Activated T-helper 2 cell treated with anti-CD3 and anti-CD28 coated beads, Interferon-gamma antibody, Interleukin-2, Interleukin-4, amounts not matched to agents 10 μg/mL and 5 μg/mL and 100 μg/mL, durations not matched to agents 14 hours and 24 hours and 36 hours (primary cell): Measurements from ENCODE around the gene RETREG2. TPM values are rescaled to one million over a fixed set of nuclear protein-coding genes. Genes with fewer than 3 reads are reported as not detected.

Experiments
- DNase-seq: peaks from one replicate; pipeline ENCODE4 v3.0.0; 2021; ENCODE audit warnings: low spot score
- H3K27ac Mint-ChIP-seq: one replicate; pipeline ENCODE4 v1.8.0; 2021; ENCODE audit warnings: mixed read lengths
- H3K27me3 Mint-ChIP-seq: one replicate; pipeline ENCODE4 v1.8.0; 2021; ENCODE audit warnings: low read depth, mixed read lengths
- H3K36me3 Mint-ChIP-seq: one replicate; pipeline ENCODE4 v1.8.0; 2021; ENCODE audit warnings: low read depth, mixed read lengths
- H3K4me1 Mint-ChIP-seq: one replicate; pipeline ENCODE4 v1.8.0; 2021; ENCODE audit warnings: low read depth, mixed read lengths
- H3K4me3 Mint-ChIP-seq: one replicate; pipeline ENCODE4 v1.8.0; 2021; ENCODE audit warnings: low read depth, mild to moderate bottlenecking, moderate library complexity, mixed read lengths
- H3K9me3 Mint-ChIP-seq: one replicate; pipeline ENCODE4 v1.8.0; 2021; ENCODE audit warnings: mixed read lengths
- intact Hi-C: fragments of 100-400 bp; cut with micrococcal nuclease; formaldehyde crosslinking; loops from one replicate; pipeline ENCODE4 v1.15.1; 2023
- total RNA-seq: library from RNA; stranded (reverse); gene quantifications from 2 replicates; pipeline ENCODE4 v1.2.3, GENCODE V29; 2022

The RETREG2 gene, protein sequence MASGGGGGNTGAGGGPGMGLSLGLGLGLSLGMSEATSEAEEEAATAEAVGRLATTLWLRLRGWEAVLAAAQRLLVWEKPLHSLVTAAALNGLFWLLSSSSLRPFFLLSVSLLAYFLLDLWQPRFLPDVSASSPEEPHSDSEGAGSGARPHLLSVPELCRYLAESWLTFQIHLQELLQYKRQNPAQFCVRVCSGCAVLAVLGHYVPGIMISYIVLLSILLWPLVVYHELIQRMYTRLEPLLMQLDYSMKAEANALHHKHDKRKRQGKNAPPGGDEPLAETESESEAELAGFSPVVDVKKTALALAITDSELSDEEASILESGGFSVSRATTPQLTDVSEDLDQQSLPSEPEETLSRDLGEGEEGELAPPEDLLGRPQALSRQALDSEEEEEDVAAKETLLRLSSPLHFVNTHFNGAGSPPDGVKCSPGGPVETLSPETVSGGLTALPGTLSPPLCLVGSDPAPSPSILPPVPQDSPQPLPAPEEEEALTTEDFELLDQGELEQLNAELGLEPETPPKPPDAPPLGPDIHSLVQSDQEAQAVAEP
- total RNA-seq: 52.5 and 57.4 TPM in 2 replicates

DNA sequence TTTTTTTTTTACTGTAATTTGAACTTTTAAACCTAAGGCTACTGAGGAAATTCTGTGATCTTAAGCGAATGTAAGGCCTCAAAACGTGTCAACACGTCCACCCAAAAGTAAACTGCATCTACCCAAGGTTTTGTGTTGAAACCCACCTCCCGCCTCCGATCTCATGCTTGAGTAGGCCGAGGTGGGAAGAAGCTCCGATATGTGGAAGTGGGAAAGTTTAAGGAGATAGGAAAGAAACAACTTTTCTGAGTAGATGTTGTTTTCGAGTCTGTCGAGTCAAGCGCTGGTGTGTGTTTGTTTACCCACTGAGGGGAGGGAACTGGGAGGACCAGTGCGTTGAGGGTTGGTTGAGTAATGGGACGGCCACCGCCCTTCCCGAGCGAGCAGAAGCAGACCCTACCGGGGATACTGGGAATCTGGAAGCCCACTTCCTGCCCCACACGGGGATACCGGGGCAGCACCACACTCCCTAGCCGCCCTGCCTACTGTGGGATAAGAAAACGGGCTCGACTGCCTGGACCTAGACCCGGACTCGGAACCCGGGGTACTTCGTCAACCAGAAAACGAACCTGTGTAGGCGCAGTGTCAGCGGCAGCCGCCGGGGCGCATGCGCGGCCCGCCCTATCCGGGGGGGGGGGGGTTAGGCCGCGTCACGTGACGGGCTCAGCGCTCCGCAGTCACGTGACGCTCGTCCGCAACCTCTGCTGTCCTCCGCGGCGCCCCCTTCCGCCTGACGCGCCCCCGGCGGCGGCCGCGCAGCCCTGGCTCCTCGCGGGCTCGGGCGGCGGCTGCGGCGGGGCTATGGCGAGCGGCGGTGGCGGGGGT lies at the start of gene RETREG2:
RETREG2 (plus strand) TSS at position 724 of the 825 bp plus-strand sequence; CDS start at position 802, 78 bp downstream.
- H3K27ac Mint-ChIP-seq: peak within 1 kb of the TSS; percentile 98
- intact Hi-C loops: loop anchor here (1.0 to 10.0 kb wide), 11 partner anchors 17 to 780 kb away; partner anchors contain the start of genes ABCB6, ANKZF1, ATG9A and CHPF
- peaks cover 38% of the 10 kb centered on the region for H3K4me1 Mint-ChIP-seq
- H3K36me3 Mint-ChIP-seq: peaks cover 47% of the 10 kb centered on the region
- H3K9me3 Mint-ChIP-seq: no peaks in the 10 kb centered on the region
- DNase-seq: peak; percentile 79
- no peaks in the 10 kb centered on the region for H3K27me3 Mint-ChIP-seq
- H3K4me3 Mint-ChIP-seq: peak within 1 kb of the TSS; percentile 94

DNA sequence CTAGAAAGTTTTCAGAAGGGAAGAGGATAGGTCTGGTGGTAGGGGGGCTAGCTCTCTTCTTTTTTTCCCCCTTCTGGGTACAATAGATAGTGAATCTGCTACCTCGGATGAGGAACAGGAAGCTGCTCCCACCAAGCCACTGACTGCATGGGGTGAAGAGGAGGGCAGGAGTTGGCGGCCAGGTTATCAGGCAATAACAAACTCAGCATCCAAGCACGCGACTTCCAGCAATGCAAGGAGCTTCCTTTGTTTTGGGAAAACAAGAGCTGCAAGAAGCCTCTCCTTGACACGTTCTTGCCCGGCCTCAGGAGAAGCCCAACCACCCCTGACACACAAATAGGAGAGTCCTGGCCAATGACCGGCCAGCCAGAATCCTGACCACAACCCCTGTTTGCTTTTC lies 49.7 kb upstream of the RETREG2 start:
- Mint-ChIP-seq H3K9me3 (no peaks in the 10 kb centered on the region), H3K4me3 (no peak overlapping the region), H3K27me3 (no peaks in the 10 kb centered on the region), H3K4me1 (peaks cover 14% of the 10 kb centered on the region), H3K27ac (no peak overlapping the region), H3K36me3 (no peaks in the 10 kb centered on the region)
- intact Hi-C loops: no loop called here
- DNase-seq: no peak

DNA sequence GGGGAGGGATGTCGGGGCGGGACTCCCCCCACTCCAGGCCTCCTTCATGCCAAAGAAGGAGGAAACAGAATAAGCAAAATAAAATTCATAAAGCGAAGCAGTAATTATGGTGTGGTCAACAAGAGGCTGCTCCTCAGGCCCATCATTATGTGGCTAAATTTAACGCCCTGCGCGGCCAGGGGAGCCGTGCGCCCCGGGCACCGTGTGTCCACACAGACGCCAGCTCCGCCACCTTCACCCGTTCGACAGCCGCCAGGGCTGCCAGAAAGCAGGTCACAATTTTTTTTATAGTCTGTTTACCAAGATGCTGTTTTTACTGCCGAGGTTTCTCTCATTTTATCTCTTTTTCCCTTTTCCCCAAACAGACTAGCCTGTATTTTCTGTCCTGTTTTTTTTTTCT lies 48.5 kb upstream of the RETREG2 start:
- no peak overlapping the region for H3K27ac Mint-ChIP-seq
- H3K36me3 Mint-ChIP-seq: no peaks in the 10 kb centered on the region
- H3K4me1 Mint-ChIP-seq: peaks cover 13% of the 10 kb centered on the region
- intact Hi-C loops: no loop called here
- no peaks in the 10 kb centered on the region for H3K9me3 Mint-ChIP-seq
- DNase-seq: no peak
- no peak overlapping the region for H3K4me3 Mint-ChIP-seq
- H3K27me3 Mint-ChIP-seq: no peaks in the 10 kb centered on the region

DNA sequence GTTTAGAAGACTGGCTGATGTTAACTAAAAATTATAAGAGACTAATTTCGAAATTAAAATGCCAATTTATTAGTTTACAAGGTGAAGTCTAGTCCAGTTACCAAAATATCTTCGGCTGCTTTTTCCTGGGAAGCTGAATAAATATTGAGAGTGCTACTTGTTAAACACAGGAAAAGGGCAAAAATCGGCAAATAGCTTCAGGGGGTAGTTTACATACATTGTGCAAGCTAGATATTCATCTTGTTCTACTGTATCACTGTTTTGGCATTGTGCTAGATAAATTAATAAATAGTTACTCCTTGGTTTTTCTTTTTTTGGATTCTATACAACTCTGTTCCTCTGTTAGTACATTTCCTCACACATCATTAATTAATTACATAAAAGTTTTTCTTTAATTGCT lies 46.7 kb upstream of the RETREG2 start:
- no peak for DNase-seq
- Mint-ChIP-seq H3K27ac (no peak overlapping the region), H3K36me3 (no peaks in the 10 kb centered on the region), H3K27me3 (no peaks in the 10 kb centered on the region), H3K4me1 (peaks cover 6% of the 10 kb centered on the region), H3K4me3 (no peak overlapping the region), H3K9me3 (no peaks in the 10 kb centered on the region)
- intact Hi-C loops: no loop called here

DNA sequence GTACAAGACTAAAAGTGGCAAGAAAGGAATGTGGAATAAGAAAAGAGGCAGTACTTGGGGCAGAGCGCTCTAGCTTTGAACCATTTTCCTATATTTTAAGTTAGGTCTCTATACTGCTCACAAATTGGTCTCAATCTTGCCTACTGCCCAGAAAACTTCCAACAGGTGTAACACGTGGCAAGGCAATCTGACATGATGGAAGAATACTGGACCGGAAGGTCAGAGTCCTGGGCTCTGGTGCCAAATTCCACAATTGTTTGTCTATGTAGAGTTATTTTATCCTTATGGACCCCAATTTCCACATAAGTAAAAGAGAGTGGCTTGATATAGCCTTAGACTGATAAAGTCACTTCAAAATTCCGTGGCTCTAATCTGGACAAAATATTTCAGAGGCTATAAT lies 46.3 kb upstream of the RETREG2 start:
- Mint-ChIP-seq H3K4me3 (no peak overlapping the region), H3K27ac (no peak overlapping the region), H3K9me3 (no peaks in the 10 kb centered on the region), H3K4me1 (peaks cover 6% of the 10 kb centered on the region), H3K27me3 (no peaks in the 10 kb centered on the region), H3K36me3 (no peaks in the 10 kb centered on the region)
- DNase-seq: no peak
- intact Hi-C loops: no loop called here

DNA sequence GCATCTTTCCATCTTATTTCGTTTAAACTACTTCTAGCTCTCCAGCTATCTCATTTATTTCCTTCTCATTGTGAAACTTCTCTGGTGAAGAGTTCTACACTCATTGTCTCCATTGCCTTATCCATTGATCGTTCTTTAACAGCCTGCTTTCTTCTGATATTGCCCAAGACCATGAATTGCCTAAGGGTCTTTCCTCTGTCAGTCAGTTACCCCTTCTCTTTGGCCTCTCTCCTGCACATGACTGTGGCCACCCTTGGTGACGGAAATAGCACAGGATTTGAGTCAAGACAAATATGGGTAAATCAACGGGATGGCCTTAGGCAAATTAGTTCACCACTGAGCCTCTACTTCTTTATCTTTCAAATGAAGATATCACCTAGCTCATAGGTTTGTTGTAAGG lies 44.1 kb upstream of the RETREG2 start:
- Mint-ChIP-seq H3K4me3 (no peak overlapping the region), H3K27ac (no peak overlapping the region), H3K36me3 (peaks cover 6% of the 10 kb centered on the region), H3K4me1 (peaks cover 6% of the 10 kb centered on the region), H3K9me3 (no peaks in the 10 kb centered on the region), H3K27me3 (no peaks in the 10 kb centered on the region)
- intact Hi-C loops: no loop called here
- no peak for DNase-seq

DNA sequence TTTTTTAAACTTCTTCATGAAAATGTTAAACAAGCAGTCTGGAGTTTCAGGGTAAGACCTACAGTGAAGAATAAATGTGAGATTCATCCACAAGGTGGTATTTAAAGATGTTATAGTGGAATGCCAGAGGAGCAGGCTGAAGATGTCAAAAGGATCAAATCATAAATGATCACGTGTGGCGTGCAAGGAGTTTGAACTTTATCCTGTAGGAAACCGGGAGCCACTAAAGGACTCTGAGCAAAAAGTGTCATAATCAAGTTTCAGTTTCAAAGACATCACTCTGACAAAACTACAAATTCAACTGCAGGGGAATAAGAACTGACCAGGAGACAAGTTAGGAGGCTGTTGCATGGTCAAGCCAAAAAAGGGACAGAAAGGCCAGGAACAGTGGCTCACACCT lies 37.4 kb upstream of the RETREG2 start:
- DNase-seq: no peak
- H3K27ac Mint-ChIP-seq: no peak overlapping the region
- H3K4me1 Mint-ChIP-seq: no peaks in the 10 kb centered on the region
- intact Hi-C loops: no loop called here
- no peaks in the 10 kb centered on the region for H3K9me3 Mint-ChIP-seq
- H3K36me3 Mint-ChIP-seq: peaks cover 33% of the 10 kb centered on the region
- H3K27me3 Mint-ChIP-seq: no peaks in the 10 kb centered on the region
- no peak overlapping the region for H3K4me3 Mint-ChIP-seq

DNA sequence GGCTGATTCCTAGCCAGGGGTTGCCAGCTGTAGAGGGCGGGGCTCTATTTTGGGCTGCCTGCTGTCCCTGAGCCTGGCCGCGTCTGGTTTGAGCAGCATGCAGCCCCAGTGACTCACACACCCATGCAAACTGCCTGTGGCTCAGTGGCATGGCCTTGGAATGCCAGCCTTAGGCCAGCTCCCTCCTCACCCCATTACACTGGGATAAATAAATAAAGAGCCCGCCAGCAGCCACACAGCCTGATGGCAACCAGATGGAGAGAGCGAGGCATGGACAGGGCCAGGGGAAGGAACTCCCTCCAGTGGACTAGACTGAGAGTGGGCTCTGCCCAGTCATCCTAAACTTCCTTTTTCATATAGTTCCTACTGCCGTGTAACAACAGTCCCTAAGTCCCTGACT lies 35.7 kb upstream of the RETREG2 start:
- H3K9me3 Mint-ChIP-seq: no peaks in the 10 kb centered on the region
- intact Hi-C loops: no loop called here
- H3K36me3 Mint-ChIP-seq: peaks cover 39% of the 10 kb centered on the region
- no peak for DNase-seq
- no peaks in the 10 kb centered on the region for H3K4me1 Mint-ChIP-seq
- no peak overlapping the region for H3K4me3 Mint-ChIP-seq
- no peaks in the 10 kb centered on the region for H3K27me3 Mint-ChIP-seq
- no peak overlapping the region for H3K27ac Mint-ChIP-seq

DNA sequence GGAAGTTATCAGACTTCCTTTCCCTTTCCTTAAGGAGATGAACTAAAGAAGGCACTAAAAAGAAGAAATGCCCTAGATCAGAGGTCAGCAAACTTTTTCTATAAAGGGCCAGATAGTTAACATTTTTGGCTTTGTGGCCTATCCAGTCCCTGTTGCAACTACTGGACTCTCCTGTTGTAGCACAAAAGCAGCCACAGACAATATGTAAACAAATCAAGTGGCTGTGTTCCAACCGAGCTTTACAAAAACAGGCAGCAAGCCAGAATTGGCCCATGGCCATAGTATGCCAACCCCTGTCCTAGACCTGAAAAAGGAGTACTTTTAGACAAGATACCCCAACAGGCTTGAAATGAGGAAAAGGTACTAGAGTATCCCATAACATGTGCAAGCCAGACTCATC lies 28.4 kb upstream of the RETREG2 start:
- Mint-ChIP-seq H3K9me3 (no peaks in the 10 kb centered on the region), H3K27ac (no peak overlapping the region), H3K27me3 (no peaks in the 10 kb centered on the region), H3K4me1 (no peaks in the 10 kb centered on the region), H3K36me3 (peaks cover 29% of the 10 kb centered on the region), H3K4me3 (no peak overlapping the region)
- no peak for DNase-seq
- intact Hi-C loops: loop anchor here (5.0 kb wide), 1 partner anchor 77 kb away; no protein-coding TSS in a partner anchor

DNA sequence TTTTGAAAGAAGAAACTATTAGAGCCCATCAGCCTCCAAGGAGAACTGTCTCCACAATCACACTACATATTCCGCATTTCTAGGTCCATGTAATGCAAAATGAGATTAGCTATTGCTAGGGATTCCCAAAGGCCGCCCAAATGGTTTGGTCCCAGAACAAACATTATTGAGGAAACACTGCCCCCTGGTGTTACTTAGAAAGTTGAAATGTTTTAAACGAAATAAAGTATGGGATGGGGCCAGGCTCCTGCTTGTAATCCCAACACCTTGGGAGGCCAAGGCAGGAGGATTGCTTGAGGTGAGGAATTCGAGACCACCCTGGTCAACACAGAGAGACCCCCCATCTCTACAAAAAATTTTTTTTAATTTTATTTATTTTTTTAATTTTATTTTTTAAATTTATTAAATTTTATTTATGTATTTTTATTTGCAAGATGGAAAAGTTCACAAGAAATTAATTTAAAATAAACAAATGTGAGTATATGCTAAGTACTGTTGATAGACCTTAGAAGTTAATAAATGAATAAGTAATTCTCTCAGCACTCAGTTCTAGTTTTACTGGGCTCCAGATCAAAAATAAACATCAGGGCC lies 22.9 kb upstream of the RETREG2 start:
- Mint-ChIP-seq H3K27ac (no peak overlapping the region), H3K4me1 (peaks cover 10% of the 10 kb centered on the region), H3K27me3 (no peaks in the 10 kb centered on the region), H3K9me3 (no peaks in the 10 kb centered on the region), H3K36me3 (peaks cover 27% of the 10 kb centered on the region), H3K4me3 (no peak overlapping the region)
- no peak for DNase-seq
- intact Hi-C loops: loop anchor here (2.0 kb wide), 2 partner anchors 96 to 126 kb away; no protein-coding TSS in a partner anchor

DNA sequence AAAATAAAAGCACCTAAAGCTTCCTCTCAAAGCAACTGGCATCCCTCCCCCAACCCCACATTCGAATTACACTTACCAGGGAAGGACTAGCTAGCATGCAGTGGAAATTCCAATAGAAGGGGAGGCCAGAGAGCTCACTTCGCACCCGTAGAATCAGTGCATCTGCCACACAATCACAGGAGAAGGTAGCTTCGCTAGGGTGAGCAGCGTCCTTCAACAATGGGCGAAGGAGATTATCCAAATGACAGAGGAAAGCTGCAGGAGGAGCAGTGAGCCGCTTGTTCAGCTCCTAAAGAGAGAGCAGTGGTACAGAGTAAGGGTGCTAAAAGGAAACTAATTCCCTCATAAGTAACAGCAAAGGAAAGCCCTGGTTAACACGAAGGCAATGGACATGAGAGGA lies 20.7 kb upstream of the RETREG2 start:
- H3K27ac Mint-ChIP-seq: no peak overlapping the region
- no peaks in the 10 kb centered on the region for H3K9me3 Mint-ChIP-seq
- no peak for DNase-seq
- peaks cover 23% of the 10 kb centered on the region for H3K36me3 Mint-ChIP-seq
- intact Hi-C loops: no loop called here
- peaks cover 17% of the 10 kb centered on the region for H3K4me1 Mint-ChIP-seq
- H3K27me3 Mint-ChIP-seq: no peaks in the 10 kb centered on the region
- H3K4me3 Mint-ChIP-seq: no peak overlapping the region

DNA sequence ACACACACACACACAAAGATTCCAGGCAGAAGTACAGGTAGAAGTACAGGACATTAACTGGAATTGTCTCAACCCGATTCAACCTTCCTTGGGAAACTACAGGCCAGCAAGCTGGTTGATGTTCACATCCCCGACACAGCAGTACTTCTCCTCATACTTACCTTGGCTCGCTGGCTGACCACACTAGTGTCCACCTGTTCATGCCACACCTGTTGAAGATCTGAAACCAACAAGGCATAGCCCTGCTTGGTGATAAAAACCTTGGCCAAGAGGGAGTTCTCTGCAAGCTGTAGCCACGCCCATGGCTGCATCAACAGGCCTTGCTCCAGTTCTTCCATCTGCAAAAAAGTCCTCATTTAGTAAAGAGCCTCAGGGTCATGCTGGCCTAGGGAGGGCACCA lies 20.1 kb upstream of the RETREG2 start:
- intact Hi-C loops: no loop called here
- peaks cover 23% of the 10 kb centered on the region for H3K36me3 Mint-ChIP-seq
- no peak for DNase-seq
- H3K4me3 Mint-ChIP-seq: no peak overlapping the region
- H3K27me3 Mint-ChIP-seq: no peaks in the 10 kb centered on the region
- H3K9me3 Mint-ChIP-seq: no peaks in the 10 kb centered on the region
- no peak overlapping the region for H3K27ac Mint-ChIP-seq
- H3K4me1 Mint-ChIP-seq: peaks cover 17% of the 10 kb centered on the region
